Panc1 (cell line): Measurements from ENCODE around the gene MRE11. TPM values are rescaled to one million over a fixed set of nuclear protein-coding genes. Genes with fewer than 3 reads are reported as not detected.

Source experiments
- ATAC-seq: fragments of 200-7000 bp; cut with Tn5 transposase; 2 replicates; pipeline ENCODE4 v1.9.1; 2020; ENCODE audit warnings: mild to moderate bottlenecking, moderate library complexity
- BruUV-seq: library from RNA; stranded (reverse); fragments of 400-500 nt; replicated peaks from 2 replicates; lab custom pipeline; 2021; lab: Mats Ljungman, UMichigan
- CTCF ChIA-PET: fragments of 300-600 bp; sonication (Branson Sonifier 250); formaldehyde crosslinking; loops from one replicate; lab custom pipeline; 2022; ENCODE audit warnings: antibody characterized with exemption; lab: Charles Lee
- POLR2A ChIA-PET: fragments of 300-600 bp; sonication (Branson Sonifier 250); formaldehyde crosslinking; loops from one replicate; lab custom pipeline; 2022; ENCODE audit warnings: antibody characterized with exemption; lab: Charles Lee
- DNase-seq: peaks from one replicate; pipeline ENCODE4 v3.0.0-alpha.2; 2010; ENCODE audit warnings: low read depth, low spot score
- H3K27ac ChIP-seq: 2 replicates; pipeline ENCODE4 v1.5.1; 2011; ENCODE audit warnings: mild to moderate bottlenecking, low read length, inconsistent platforms
- H3K27me3 ChIP-seq: fragments of 200-500 bp; sonication (Bioruptor generic); 2 replicates; pipeline ENCODE4 v1.6.0; 2014; ENCODE audit warnings: low read length, inconsistent platforms; ENCODE audit not compliant: control insufficient read depth, insufficient read depth
- H3K36me3 ChIP-seq: fragments of 200-500 bp; sonication (Bioruptor generic); 2 replicates; pipeline ENCODE4 v1.5.1; 2014; ENCODE audit warnings: inconsistent platforms, mild to moderate bottlenecking, low read length, moderate library complexity; ENCODE audit not compliant: control insufficient read depth, insufficient read depth
- H3K4me1 ChIP-seq: 2 replicates; pipeline ENCODE4 v1.5.1; 2011; ENCODE audit warnings: inconsistent platforms, mild to moderate bottlenecking, low read length, moderate library complexity; ENCODE audit not compliant: control insufficient read depth, insufficient read depth
- H3K4me3 ChIP-seq, 2 experiments: 2 replicates each; pipeline ENCODE4 v1.5.1; 2011 to 2012; ENCODE audit warnings: low read depth in 2 of 2, low read length in 2 of 2, mild to moderate bottlenecking in 2 of 2, inconsistent platforms in 1 of 2, moderate library complexity in 1 of 2
- H3K9me3 ChIP-seq: fragments of 200-500 bp; sonication (Bioruptor generic); 2 replicates; pipeline ENCODE4 v1.5.1; 2014; ENCODE audit warnings: low read depth, mild to moderate bottlenecking, inconsistent platforms, low read length, moderate library complexity; ENCODE audit not compliant: control insufficient read depth, insufficient read depth
- POLR2AphosphoS5 ChIP-seq: IDR thresholded peaks from 2 replicates; pipeline ENCODE4 v1.6.1; 2012; ENCODE audit warnings: mild to moderate bottlenecking, low read depth, low read length, moderate library complexity
- SIN3A ChIP-seq: IDR thresholded peaks from 2 replicates; pipeline ENCODE4 v1.6.1; 2012; ENCODE audit warnings: low read depth, mild to moderate bottlenecking, low read length, moderate library complexity, borderline replicate concordance; ENCODE audit not compliant: insufficient read depth
- TCF7L2 ChIP-seq: IDR thresholded peaks from 2 replicates; pipeline ENCODE4 v1.6.1; 2011; ENCODE audit warnings: mild to moderate bottlenecking, low read depth, low read length, inconsistent platforms
- in situ Hi-C: cut with HindIII; loops from 2 replicates; pipeline ENCODE4 v1.10.0; 2016; ENCODE audit warnings: low sequenced_read_pairs, low pct_unique_long_range_greater_than_20kb
- intact Hi-C: fragments of 100-400 bp; cut with micrococcal nuclease; formaldehyde crosslinking; loops from one replicate; pipeline ENCODE4 v1.10.0; 2022; ENCODE audit not compliant: unreplicated experiment
- total RNA-seq: library from RNA; stranded (reverse); gene quantifications from one replicate; pipeline ENCODE4 v1.2.1, GENCODE V29; 2021; ENCODE audit not compliant: unreplicated experiment
- TF ChIP-seq, protein P1 (sequence below), 2 experiments: IDR thresholded peaks; 2 replicates each; pipeline ENCODE4 v1.6.1; 2011 to 2012; ENCODE audit warnings: low read depth in 2 of 2, control low read depth in 1 of 2, low read length in 1 of 2, mild to moderate bottlenecking in 1 of 2, moderate library complexity in 1 of 2; ENCODE audit not compliant: insufficient read depth in 1 of 2
- TF ChIP-seq, protein P2 (sequence below): fragments of 450-650 bp; IDR thresholded peaks from 2 replicates; pipeline ENCODE4 v1.5.1; 2017; ENCODE audit warnings: mild to moderate bottlenecking

The MRE11 gene
- total RNA-seq, 1 experiment from 2014 or later: 35.0 TPM

- Histone ChIP-seq H3K4me3 (no peak overlapping the region), H3K9me3 (no peaks in the 10 kb centered on the region), H3K4me1 (0 out of 2 replicates have a peak, but pooled peaks cover 2% of the 10 kb centered on the region), H3K36me3 (0 out of 2 replicates have a peak, but pooled peaks cover 4% of the 10 kb centered on the region), H3K27ac (no peak overlapping the region), H3K27me3 (no peaks in the 10 kb centered on the region)
- in situ Hi-C loops: no loop called here
- TF ChIP-seq SIN3A: no peak
- TF ChIP-seq POLR2AphosphoS5: no peak
- TF ChIP-seq, protein P1, sequence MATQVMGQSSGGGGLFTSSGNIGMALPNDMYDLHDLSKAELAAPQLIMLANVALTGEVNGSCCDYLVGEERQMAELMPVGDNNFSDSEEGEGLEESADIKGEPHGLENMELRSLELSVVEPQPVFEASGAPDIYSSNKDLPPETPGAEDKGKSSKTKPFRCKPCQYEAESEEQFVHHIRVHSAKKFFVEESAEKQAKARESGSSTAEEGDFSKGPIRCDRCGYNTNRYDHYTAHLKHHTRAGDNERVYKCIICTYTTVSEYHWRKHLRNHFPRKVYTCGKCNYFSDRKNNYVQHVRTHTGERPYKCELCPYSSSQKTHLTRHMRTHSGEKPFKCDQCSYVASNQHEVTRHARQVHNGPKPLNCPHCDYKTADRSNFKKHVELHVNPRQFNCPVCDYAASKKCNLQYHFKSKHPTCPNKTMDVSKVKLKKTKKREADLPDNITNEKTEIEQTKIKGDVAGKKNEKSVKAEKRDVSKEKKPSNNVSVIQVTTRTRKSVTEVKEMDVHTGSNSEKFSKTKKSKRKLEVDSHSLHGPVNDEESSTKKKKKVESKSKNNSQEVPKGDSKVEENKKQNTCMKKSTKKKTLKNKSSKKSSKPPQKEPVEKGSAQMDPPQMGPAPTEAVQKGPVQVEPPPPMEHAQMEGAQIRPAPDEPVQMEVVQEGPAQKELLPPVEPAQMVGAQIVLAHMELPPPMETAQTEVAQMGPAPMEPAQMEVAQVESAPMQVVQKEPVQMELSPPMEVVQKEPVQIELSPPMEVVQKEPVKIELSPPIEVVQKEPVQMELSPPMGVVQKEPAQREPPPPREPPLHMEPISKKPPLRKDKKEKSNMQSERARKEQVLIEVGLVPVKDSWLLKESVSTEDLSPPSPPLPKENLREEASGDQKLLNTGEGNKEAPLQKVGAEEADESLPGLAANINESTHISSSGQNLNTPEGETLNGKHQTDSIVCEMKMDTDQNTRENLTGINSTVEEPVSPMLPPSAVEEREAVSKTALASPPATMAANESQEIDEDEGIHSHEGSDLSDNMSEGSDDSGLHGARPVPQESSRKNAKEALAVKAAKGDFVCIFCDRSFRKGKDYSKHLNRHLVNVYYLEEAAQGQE (IDR thresholded peaks at IDR 0.05; ENCODE audit: insufficient read depth in 1 of 2, low read depth in 2 of 2, low read length in 1 of 2): no peak
- TF ChIP-seq, protein P2, sequence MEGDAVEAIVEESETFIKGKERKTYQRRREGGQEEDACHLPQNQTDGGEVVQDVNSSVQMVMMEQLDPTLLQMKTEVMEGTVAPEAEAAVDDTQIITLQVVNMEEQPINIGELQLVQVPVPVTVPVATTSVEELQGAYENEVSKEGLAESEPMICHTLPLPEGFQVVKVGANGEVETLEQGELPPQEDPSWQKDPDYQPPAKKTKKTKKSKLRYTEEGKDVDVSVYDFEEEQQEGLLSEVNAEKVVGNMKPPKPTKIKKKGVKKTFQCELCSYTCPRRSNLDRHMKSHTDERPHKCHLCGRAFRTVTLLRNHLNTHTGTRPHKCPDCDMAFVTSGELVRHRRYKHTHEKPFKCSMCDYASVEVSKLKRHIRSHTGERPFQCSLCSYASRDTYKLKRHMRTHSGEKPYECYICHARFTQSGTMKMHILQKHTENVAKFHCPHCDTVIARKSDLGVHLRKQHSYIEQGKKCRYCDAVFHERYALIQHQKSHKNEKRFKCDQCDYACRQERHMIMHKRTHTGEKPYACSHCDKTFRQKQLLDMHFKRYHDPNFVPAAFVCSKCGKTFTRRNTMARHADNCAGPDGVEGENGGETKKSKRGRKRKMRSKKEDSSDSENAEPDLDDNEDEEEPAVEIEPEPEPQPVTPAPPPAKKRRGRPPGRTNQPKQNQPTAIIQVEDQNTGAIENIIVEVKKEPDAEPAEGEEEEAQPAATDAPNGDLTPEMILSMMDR: no peak
- TF ChIP-seq TCF7L2: no peak
- CTCF ChIA-PET: no interaction called here
- intact Hi-C loops: no loop called here
- POLR2A ChIA-PET: no interaction called here
- ATAC-seq (no peak), DNase-seq (no peak)
- no TSS peak for BruUV-seq
These were observed 39.3 kb downstream of the MRE11 start for GRCh38 chr11:94454301-94454700.

DNA sequence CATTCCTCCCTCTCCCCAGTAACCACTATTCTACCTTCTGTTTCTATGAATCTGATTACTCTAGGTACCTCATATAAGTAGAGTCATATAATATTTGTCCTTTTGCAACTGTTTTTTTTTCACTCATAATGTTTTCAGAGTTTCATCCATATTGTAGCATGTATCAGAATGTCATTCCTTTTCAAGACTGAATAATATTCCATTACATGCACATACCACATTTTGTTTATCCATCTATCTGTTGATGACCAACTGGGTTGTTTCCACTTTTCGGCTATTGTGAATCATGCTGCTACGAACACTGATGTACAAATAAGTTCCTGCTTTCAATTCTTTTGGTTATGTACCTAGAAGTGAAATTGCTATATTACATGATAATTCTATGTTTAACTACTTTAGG, 40.7 kb downstream of the MRE11 start:
- TF ChIP-seq, protein P1 (IDR thresholded peaks at IDR 0.05; ENCODE audit: insufficient read depth in 1 of 2, low read depth in 2 of 2, low read length in 1 of 2): no peak
- TF ChIP-seq TCF7L2: no peak
- TF ChIP-seq, protein P2: no peak
- no peak for TF ChIP-seq POLR2AphosphoS5
- TF ChIP-seq SIN3A: no peak
- Histone ChIP-seq H3K4me3 (no peak overlapping the region), H3K9me3 (no peaks in the 10 kb centered on the region), H3K4me1 (0 out of 2 replicates have a peak, but pooled peaks cover 2% of the 10 kb centered on the region), H3K27ac (no peak overlapping the region), H3K36me3 (0 out of 2 replicates have a peak, but pooled peaks cover 2% of the 10 kb centered on the region), H3K27me3 (no peaks in the 10 kb centered on the region)
- in situ Hi-C loops (no loop called here), intact Hi-C loops (no loop called here)
- ATAC-seq (no peak), DNase-seq (no peak)
- POLR2A ChIA-PET: no interaction called here
- CTCF ChIA-PET: no interaction called here
- no TSS peak for BruUV-seq
